ENCODE measurements around the gene DDX10.

DNA sequence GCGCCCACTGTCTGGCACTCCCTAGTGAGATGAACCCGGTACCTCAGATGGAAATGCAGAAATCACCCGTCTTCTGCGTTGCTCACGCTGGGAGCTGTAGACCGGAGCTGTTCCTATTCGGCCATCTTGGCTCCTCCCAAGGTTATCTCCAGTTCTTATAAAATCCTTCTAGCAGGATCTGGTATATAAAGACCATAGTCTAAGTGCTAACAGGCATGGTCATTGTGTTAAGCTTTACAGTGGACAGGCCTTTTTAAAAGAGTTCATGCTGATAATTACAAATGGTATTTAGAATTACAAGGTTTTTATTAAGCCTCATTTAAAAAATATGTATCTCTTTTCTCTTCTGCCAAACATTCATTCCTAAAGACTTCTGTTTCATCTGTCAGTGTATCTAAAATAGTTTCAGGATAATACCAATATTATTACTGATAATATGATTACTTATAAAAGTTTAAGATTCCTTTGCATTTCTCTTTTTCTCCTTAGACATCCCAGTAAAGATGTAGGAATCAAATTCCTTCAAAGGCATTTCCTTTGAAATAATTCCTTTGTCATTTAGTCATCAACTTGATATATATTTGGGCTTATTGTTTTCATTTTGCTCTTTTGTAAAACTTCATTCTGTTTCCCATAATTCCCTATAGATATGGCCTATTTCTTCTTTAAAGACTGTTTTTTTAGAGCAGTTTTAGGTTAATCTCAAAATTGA lies 20.7 kb downstream of the DDX10 start:
- TF ChIP-seq, protein P1, sequence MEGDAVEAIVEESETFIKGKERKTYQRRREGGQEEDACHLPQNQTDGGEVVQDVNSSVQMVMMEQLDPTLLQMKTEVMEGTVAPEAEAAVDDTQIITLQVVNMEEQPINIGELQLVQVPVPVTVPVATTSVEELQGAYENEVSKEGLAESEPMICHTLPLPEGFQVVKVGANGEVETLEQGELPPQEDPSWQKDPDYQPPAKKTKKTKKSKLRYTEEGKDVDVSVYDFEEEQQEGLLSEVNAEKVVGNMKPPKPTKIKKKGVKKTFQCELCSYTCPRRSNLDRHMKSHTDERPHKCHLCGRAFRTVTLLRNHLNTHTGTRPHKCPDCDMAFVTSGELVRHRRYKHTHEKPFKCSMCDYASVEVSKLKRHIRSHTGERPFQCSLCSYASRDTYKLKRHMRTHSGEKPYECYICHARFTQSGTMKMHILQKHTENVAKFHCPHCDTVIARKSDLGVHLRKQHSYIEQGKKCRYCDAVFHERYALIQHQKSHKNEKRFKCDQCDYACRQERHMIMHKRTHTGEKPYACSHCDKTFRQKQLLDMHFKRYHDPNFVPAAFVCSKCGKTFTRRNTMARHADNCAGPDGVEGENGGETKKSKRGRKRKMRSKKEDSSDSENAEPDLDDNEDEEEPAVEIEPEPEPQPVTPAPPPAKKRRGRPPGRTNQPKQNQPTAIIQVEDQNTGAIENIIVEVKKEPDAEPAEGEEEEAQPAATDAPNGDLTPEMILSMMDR (IDR thresholded peaks at IDR 0.05; ENCODE audit: borderline replicate concordance, extremely low read depth, low read length, poor library complexity, severe bottlenecking) = no peak
- TF ChIP-seq EZH2 (IDR thresholded peaks at IDR 0.05; ENCODE audit: borderline replicate concordance, low read depth, low read length, severe bottlenecking) = no peak
